GM19452 (cell line): ENCODE results near the gene TBC1D21.

Source experiments
- ATAC-seq: cut with Tn5 transposase; IDR thresholded peaks from one replicate; pipeline ENCODE4 v1.9.1; 2021; ENCODE audit not compliant: unreplicated experiment

The TBC1D21 gene

DNA sequence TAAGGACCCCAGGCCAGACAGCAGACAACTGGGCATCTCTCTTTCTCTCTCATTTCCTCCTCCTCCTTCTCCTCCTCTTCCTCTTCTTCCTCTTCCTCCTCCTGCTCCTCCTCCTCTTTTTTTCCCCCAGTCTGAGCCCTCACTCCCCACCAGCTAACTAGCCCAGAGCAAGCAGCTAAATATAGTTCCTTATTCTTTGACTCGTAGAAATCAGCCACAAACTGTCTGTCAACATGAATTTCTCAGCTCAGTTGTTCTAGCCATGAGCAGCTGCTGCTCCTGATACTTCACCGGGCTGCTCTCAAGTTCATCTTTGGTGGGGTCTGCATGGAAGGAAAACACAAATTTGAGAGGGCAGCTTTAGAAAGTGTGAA, 33.7 kb downstream of the TBC1D21 start:
- no peak for ATAC-seq

DNA sequence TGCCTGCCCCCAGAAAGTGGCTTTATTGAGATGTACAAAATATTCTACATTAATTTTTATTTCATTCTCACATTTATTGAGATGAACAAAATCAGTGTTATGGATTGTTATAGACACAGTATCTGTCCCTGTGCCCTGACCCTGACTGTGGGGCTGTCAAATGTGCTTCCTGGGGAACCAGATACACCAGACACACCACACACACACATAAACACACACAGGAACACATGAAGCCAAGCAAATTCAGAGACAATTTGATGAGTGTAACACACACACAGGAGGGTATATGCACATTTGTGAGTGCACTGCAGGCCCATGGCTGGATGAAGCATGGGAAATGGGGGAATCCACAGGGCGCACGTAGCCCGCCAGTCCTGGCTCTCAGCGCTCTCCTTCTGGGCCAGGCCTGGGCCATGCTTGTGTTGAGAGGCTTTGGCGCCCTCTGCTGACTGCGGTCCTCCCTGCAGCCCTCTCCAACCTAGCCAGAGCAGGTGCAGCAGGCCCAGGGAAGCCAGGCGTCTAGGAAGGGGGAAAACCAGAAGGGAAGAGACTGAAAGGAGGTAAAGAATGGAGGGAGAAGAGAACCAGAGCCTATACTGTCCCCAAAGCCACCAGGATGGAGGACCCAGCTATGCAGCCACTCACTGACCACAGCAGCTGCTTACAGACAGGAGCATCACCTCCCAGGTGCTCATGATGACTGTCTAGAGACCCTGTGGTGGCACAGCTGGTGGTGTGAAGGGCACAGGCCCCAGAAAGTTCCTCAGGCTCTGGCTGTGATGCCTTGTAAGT, 34.9 kb downstream of the TBC1D21 start:
- ATAC-seq = no peak

DNA sequence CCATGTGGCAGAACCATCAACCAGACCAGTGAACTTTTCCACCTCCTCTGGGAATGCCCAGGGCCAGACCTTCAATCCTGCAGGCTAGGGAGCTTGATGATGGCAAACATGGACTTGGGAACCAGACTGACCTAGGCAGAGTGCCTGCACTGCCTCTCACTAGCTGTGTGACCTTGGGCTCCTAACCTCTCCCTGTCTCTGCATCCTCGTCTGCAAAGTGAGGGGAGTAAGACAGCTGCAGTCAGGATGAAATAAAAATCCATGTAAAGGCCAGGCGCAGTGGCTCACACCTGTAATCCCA, 35.4 kb downstream of the TBC1D21 start:
- ATAC-seq = no peak

GRCh38 chr15:73909651-73910050, 36.3 kb downstream of the TBC1D21 start:
- no peak for ATAC-seq

GRCh38 chr15:73910522-73911303, 37.3 kb downstream of the TBC1D21 start:
- no peak for ATAC-seq

GRCh38 chr15:73912030-73912596, 38.7 kb downstream of the TBC1D21 start:
- no peak for ATAC-seq

DNA sequence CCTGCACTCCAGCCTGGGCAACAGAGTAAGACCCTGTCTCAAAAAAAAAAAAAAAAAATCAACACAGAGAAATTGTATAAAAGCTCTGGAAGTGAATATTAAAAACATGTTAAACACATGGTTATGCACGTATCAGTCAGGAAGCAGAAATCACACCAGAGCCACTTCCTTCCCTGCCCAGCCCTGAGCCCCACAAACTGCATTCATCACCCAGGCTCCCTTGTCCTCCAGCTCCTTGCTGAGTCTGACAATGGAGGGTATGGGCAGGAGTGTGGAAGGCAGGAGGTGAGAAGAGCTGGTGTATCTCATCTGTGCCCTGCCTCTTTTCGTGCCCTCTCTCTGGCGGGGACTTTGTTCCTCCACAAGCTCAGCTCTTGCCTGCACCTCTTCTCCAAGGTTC, 40.8 kb downstream of the TBC1D21 start:
- no peak for ATAC-seq

DNA sequence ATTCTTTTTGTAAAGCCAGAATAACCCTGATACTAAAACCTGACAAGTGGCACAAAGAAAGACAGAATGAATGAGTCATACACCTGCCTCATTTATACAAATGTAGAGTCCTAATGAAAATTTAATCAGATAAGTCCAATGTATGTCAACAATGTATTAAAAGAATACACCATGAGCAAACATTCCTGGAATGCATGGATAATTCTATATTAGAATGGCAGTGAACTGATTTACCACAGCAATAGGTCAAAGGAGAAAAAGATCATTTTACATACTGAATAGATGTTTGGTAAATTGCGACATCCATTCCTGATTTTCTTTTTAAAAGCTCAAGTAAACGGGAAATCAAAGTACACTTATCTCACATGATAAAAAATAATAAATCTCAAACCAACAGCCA, 41.7 kb downstream of the TBC1D21 start:
- ATAC-seq = no peak

DNA sequence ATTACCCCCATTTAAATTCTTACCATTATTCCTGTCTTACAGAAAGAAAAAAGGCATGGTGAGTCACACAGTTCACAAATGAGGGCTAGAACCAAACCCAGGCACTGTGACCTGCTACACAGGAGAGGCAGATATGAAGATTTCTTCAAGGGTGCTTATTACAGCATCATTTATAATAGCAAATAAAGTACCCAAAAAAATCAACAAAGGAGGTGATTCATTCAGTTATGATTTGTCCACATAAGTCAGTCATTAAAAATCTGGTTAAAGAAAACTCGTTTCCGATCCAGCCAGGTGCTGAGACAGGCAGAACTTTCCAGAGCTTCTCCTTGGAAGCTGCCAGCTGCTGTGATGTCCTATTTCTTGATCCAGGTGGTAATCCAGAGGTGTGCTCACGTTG, 45.4 kb downstream of the TBC1D21 start:
- ATAC-seq = no peak

- no peak for ATAC-seq
Measured at GRCh38 chr15:73919706-73920105, 46.3 kb downstream of the TBC1D21 start.

GRCh38 chr15:73921254-73921925, 48.0 kb downstream of the TBC1D21 start:
- ATAC-seq = no peak

GRCh38 chr15:73922186-73923151, 49.1 kb downstream of the TBC1D21 start:
- ATAC-seq = no peak

DNA sequence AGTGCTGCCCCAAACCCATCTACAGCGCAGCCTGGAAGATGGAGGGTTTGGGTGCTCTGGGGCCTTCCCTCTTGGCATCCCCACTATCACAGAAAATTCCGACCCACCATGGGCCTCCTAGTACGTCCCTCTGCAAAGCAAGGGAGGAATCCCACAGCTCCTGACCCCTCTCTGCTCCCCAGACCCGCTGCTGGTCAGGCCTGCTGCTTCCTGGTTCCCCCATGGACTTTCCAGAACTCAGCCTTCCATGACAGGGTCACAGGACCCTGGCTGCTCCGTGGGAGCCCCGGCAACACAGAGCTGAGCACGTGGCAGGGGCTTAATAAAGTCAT, 49.8 kb downstream of the TBC1D21 start:
- no peak for ATAC-seq

GRCh38 chr15:73923488-73924164, 50.3 kb downstream of the TBC1D21 start:
- ATAC-seq = no peak

- ATAC-seq = no peak
Measured at GRCh38 chr15:73924171-73924921, 51.0 kb downstream of the TBC1D21 start.

DNA sequence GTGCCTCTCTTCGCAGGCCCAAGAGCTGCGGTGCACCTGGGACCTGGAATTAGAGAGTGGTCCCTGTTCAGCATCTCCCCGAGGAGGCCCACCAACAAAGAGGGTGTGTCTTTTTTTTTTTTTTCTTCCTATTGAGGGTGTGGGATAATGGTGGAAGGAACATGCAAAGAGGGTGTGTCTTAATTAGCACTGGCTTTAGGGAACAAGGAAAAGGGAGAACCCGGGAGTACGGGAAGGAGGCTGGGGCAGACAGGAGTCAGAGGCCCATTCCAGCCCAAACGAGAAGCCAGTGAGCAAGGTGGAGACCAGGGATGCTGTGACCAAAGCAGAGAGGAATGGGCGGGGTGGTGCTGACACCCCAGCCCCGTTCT, 52.5 kb downstream of the TBC1D21 start:
- ATAC-seq = no peak

GRCh38 chr15:73926219-73927002, 53.0 kb downstream of the TBC1D21 start, which contains the start of gene LOXL1:
Gene LOXL1 (plus strand): TSS chr15:73926462. CDS start chr15:73926784, 322 bp downstream.
- no peak for ATAC-seq

DNA sequence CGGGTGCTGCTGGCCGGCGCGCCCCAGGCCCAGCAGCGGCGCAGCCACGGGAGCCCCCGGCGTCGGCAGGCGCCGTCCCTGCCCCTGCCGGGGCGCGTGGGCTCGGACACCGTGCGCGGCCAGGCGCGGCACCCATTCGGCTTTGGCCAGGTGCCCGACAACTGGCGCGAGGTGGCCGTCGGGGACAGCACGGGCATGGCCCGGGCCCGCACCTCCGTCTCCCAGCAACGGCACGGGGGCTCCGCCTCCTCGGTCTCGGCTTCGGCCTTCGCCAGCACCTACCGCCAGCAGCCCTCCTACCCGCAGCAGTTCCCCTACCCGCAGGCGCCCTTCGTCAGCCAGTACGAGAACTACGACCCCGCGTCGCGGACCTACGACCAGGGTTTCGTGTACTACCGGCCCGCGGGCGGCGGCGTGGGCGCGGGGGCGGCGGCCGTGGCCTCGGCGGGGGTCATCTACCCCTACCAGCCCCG, 53.7 kb downstream of the TBC1D21 start:
- no peak for ATAC-seq
